Inflammatory macrophage treated with lipopolysaccharide for 4 hours (primary cell): ENCODE measurements around the gene MNAT1.
A peak's percentile ranks its signal among the peaks of the same experiment; 100 is the strongest.
"Not testable (repeated sequence)": the region's sequence is repeated elsewhere in the genome, so short reads cannot be mapped to it uniquely, and the experiment has no call there.

ENCODE experiments used
- DNase-seq: peaks from one replicate; pipeline ENCODE4 v3.0.0-alpha.2; 2020

Gene MNAT1

GRCh38 chr14:60734465-60735242 lies at the start of gene MNAT1:
MNAT1 (plus strand) TSS chr14:60734761; CDS start chr14:60734863, 102 bp downstream.
- DNase-seq, result peak; percentile 62

- DNase-seq, result no peak
Measured at GRCh38 chr14:60686865-60687264, 47.7 kb upstream of the MNAT1 start.

DNA sequence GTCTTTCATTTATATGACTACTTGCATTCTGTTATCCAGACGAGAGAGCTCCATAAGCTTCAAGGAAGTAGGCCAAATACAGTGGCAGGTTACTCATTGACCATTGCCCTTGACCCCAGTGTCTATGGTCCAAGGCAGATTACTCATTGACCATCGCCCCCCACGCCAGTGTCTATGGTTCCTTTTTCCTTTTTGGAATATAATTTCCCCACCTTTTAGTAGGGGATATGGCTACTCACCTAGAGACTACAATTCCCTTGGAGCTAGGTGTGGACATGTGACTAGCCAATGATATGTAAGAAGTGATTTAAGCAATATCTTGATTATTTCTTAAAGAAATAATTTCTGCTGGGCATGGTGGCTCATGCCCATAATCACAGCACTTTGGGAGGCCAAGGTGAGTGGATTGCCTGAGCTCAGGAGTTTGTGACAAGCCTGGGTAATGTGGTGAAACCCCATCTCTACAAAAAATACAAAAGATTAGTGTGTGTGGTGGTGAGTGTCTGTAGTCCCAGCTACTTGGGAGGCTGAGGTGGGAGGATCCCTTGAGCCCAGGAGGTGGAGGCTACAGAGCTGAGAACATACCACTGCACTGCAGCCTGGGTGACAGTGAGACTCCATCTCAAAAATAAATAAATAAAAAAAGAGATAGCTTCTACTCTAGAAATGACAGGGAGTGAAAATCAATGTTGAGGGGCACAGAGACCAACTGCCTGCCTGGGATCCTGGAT lies 43.0 kb upstream of the MNAT1 start:
- DNase-seq, result no peak

DNA sequence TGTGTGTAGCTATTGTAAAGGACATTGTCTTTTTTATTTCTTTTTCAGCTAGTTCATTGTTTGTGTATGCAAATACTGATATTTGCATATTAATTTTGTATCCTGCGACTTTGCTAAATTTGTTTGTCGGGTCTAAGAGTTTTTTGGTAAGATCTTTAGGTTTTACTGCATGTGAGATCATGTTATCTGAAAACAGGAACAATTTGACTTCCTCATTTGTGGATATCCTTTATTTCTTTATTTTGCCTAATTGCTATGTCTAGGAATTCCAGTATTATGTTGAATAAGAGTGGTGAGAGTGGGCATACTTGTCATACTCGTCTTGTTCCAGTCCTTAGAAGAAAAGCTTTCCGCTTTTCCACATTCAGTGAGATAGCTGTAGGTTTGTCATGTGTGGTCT lies 39.2 kb upstream of the MNAT1 start:
- DNase-seq, result peak; percentile 2

- DNase-seq, result no peak
Measured at GRCh38 chr14:60700598-60700997, 34.0 kb upstream of the MNAT1 start.

DNA sequence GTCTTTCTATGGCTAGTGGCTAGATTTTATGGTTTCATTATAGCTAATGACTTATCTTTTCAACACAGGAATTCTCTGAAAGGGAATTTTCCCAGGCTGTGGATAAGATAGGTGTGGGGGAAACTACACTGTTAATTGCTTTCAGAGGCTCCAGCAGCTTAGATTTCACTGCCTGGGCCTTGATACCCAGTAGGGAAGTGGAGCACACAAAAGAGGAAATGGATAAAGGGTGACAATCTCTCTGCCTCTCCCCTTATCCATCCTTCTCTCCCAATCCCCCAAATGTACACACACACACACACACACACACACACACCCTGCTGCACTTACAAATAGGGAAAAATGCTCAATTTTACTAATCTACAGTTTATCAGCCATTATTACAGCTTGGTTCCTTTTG lies 29.5 kb upstream of the MNAT1 start:
- no peak for DNase-seq

DNA sequence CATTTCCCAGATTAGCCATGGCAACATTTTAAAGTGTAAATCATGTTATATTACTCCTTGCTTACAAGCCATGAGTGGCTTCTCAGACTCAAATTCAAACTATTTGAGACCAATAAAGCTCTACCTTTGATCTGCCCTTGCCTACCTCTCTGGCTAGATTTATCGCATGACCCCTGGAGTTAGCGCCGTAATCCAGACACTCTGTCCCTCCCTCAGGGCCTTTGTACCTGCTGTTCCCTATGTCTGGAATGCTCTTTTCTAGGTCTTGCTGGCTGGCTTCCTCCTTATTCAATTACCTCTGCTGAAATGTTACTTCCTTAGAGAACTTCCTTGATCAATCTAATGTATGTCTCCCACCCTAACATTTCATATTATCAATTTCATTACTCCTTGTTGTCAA lies 26.7 kb upstream of the MNAT1 start:
- DNase-seq, result no peak

- no peak for DNase-seq
Measured at GRCh38 chr14:60710494-60710893, 24.1 kb upstream of the MNAT1 start.

GRCh38 chr14:60713513-60713912 lies 21.0 kb upstream of the MNAT1 start:
- no peak for DNase-seq

- no peak for DNase-seq
Measured at GRCh38 chr14:60720391-60720790, 14.2 kb upstream of the MNAT1 start.

DNA sequence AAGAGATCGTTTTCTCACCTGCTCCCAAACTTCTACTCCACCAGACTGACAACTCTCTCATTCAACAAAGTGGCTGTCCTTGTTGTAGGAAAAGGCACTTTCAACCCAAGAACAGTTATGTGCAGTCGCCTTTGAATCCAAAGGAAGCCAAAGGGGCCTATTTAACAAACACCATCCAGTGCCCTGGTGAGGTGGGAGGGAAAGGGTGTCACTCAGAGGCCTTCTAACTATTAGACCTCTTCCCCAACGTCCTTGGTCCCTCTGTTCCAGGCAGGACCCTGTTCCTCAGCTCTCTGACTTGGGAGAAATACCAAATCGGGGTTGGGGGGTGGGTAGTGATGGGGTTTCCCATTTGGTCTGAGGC lies 13.6 kb upstream of the MNAT1 start:
- no peak for DNase-seq

GRCh38 chr14:60721326-60722106 lies 13.0 kb upstream of the MNAT1 start:
- no peak for DNase-seq

- DNase-seq, result no peak
Measured at GRCh38 chr14:60722107-60722356, 12.5 kb upstream of the MNAT1 start.

GRCh38 chr14:60722357-60723115 lies 12.0 kb upstream of the MNAT1 start:
- DNase-seq, result no peak

DNA sequence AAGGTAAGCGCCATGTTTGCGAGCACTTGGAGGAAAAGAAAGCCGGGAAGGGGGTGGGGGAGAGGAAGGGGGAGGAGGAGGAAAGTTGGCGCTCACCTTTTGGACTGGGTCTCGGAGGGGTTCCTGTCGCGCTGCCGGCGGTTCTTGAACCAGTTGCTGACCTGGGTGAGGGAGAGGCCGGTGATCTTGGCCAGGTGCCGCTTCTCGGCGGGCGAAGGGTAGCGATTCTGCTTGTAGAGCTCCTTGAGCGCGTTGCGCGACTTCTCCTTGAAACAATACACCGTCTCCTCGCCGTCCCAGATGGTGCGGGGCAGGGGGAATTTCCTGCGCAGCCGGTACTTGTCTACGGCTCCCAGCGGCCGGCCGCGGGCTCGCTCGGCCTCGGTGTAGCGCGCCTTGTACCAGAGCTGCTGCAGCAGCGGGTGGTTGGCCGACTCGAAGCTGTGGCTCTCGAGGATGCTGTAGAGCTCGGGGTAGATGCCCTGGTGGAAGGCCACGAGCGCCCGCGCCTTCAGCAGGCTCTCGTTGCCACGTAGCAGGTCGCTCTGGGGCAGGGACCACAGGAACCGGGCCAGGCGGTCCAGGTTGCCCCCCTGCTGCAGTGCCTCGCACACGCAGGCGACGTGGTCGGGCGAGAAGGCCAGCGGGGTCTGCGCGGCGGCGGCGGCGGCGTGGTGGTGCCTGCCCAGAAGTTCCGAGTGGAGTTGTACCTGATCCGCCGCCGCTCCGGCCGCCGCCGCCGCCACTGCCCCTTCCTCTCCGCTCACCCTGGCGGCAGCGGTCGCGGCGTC lies 11.2 kb upstream of the MNAT1 start:
- DNase-seq, result no peak

DNA sequence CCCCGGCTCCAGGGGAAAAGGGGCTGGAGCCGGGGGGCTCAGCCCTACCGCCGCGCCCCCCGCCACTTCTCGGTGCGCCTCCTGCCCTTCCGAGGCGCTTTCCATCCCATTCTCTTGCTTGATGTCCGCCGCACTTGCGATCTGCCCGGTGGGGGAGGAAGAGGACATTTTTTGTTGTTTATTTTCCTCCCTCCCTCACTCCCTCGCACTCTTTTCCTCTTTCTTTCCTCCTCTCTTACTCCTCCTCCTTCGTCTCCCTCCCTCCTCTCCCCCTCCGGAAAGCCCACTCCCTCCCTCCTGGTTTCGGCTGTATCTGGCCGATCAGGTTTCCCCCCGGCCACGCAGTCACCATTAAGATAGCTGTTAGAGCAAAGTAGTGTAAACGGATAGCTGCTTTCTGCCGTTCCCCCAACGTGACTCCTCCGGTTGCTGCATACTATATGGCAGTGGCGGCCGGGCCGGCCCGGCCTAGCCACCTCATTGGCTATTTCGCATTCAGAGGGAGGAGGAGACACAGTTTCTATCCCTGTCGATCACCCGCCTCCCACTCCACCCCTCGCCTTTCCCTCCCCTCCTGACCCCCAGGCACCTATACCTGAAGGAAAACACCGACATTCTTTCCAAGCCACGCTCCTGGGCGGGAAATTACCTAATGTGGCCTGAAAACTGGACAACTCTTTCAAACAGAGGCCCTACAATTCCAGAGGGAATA lies 10.5 kb upstream of the MNAT1 start, which contains the start of gene SIX4:
TSS of gene SIX4 (minus strand) at position 445 of the 712 bp plus-strand sequence. CDS start at position 168, 277 bp downstream.
- peak; percentile 26 for DNase-seq

GRCh38 chr14:60731291-60731690 lies 3.3 kb upstream of the MNAT1 start:
- DNase-seq, result not testable (repeated sequence)

GRCh38 chr14:60732840-60733483 lies 1.6 kb upstream of the MNAT1 start:
- DNase-seq, result no peak

DNA sequence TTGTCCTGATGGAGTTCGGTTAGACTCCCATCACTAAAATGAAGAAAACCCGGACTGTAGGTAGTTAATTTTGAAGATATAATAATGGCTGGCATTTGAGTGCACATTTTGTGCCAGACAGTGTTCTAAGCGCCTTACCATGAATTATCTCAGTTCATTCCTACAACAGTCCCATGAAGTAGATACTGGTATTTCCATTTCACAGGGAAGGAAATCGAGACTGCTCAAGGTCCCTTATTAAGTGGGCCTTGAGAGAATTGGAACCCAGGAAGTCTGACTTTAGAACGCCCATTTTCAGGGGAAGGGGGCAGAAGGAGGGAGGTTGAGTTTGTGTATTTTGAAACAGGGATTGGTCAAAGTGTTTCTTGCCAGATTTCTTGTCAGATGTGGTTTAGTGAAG lies 855 bp downstream of the MNAT1 start:
- no peak for DNase-seq

DNA sequence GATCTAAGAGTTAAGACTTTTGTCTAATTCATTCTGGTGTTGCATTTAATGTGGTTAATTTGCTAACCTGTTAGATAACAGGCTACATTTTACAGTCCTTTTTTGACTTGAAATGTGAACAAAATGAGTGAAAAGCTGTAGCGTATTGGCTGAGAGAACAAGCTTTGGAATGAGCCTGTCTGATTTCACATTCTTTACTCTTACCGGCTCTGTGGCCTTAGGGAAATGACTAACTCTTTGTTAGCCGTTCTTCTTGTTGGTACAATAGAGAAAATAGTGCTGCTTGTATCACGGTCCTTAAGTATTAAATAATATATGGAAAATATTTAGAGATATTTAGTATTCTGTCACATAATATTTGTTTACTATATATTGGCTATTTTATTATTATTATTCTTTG lies 1.9 kb downstream of the MNAT1 start:
- DNase-seq, result no peak
